BLaER1 treated with 17β-estradiol and CSF1 and Interleukin-3, amounts not matched to agents 10 nM and 100 nM (cell line): ENCODE measurements around the gene OSTF1.

Source experiments
- H3K27ac ChIP-seq, 11 experiments: shearing (Covaris generic); formaldehyde crosslinking; 2 replicates each; pipeline ENCODE4 v1.8.1; 2022
- H3K27me3 ChIP-seq, 11 experiments: shearing (Covaris generic); formaldehyde crosslinking; 2 replicates each; pipeline ENCODE4 v1.8.1; 2022
- H3K36me3 ChIP-seq, 11 experiments: shearing (Covaris generic); formaldehyde crosslinking; 2 replicates each; pipeline ENCODE4 v1.8.1; 2022
- H3K4me1 ChIP-seq, 10 experiments: shearing (Covaris generic); formaldehyde crosslinking; 2 replicates each; pipeline ENCODE4 v1.8.1; 2022
- H3K4me2 ChIP-seq, 11 experiments: shearing (Covaris generic); formaldehyde crosslinking; 2 replicates each; pipeline ENCODE4 v1.8.1; 2022
- H3K4me3 ChIP-seq, 10 experiments: shearing (Covaris generic); formaldehyde crosslinking; 2 replicates each; pipeline ENCODE4 v1.8.1; 2022
- H3K9ac ChIP-seq, 11 experiments: shearing (Covaris generic); formaldehyde crosslinking; 2 replicates each; pipeline ENCODE4 v1.8.1; 2022
- H3K9me3 ChIP-seq, 11 experiments: shearing (Covaris generic); formaldehyde crosslinking; replicated peaks in 1 of 11; 2 replicates each; pipeline ENCODE4 v1.8.1; 2022
- H4K20me1 ChIP-seq, 11 experiments: shearing (Covaris generic); formaldehyde crosslinking; 2 replicates each; pipeline ENCODE4 v1.8.1; 2022
- Cebpa-rat ChIP-seq, 11 experiments: shearing (Covaris generic); IDR thresholded peaks; 2 replicates each; pipeline ENCODE4 v1.8.1; 2022

OSTF1 gene

DNA sequence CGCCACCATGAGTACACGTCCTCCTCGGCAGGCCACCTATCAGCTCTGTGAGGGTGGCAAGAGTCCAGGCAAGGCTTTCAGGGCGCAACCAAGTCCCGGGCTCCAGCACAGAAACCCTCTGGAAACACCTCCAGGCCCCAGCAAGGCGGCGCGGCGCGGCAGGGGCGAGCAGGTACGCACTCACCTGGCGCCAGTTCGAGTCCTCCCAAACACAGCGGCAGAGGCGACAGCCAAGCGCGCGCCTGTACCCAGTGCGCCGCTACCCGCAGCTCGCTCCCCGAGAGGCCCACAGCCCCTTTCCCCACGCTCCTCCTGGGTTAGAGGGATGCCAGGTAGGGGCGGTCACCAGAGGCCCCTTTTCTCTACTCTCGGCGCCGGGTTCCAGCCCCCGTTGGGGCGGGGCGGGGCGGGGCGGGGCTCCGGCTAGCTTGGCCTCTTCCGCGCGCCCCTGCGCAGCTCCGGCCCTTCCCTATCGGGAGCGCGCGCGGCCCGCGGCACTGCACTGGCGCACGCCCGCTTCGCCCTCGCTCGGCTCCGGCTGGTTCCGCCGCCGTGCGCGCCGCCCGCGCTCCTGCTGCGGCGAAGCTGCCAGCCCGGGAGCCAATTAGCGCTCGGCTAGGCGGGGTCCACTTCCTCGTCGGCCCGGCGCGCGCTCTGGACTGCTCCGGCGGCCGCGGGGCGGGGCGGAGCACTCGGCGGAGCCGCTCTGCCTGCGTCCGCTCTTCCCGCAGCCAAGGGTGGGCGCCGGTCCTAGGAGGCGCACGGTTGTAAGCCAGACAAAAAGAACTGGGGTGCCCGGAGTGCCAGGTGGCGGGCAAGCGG is at the start of gene OSTF1, which contains the start of gene NMRK1:
TSS of gene OSTF1 (plus strand) at position 691 of the 822 bp plus-strand sequence. CDS start 179 bp downstream, outside the sequence.
TSS of gene NMRK1 (minus strand) at position 332 of the 822 bp plus-strand sequence. CDS start 5,040 bp downstream, outside the sequence.
- H3K9me3 ChIP-seq: no peaks in the 10 kb centered on the region
- TF ChIP-seq Cebpa-rat (IDR thresholded peaks at IDR 0.05): no peak
- H3K9ac ChIP-seq: peak within 1 kb of the TSS; percentile 90 to 99 (median 95)
- peak within 1 kb of the TSS; percentile 85 to 99 (median 96) for H3K27ac ChIP-seq
- peak within 1 kb of the TSS; percentile 88 to 100 (median 95) for H3K4me3 ChIP-seq
- peak within 1 kb of the TSS; percentile 87 to 99 (median 92) for H3K4me2 ChIP-seq
- H4K20me1 ChIP-seq: peaks cover 9 to 64% (median 39%) of the 10 kb centered on the region in 11 experiments; a peak in 20 of 22 replicates
- no peaks in the 10 kb centered on the region for H3K27me3 ChIP-seq
- H3K36me3 ChIP-seq: peaks cover 0 to 18% (median 3%) of the 10 kb centered on the region in 11 experiments; a peak in 8 of 22 replicates
- H3K4me1 ChIP-seq: peaks cover 44 to 64% (median 60%) of the 10 kb centered on the region in 10 experiments

- no peaks in the 10 kb centered on the region for H4K20me1 ChIP-seq
- H3K9me3 ChIP-seq: no peaks in the 10 kb centered on the region
- no peaks in the 10 kb centered on the region for H3K27me3 ChIP-seq
- H3K4me1 ChIP-seq: peaks cover 0 to 18% (median 13%) of the 10 kb centered on the region in 10 experiments; a peak in 17 of 20 replicates
- H3K27ac ChIP-seq: no peak overlapping the region; a peak in 1 of 22 replicates
- peak overlapping the region in 10 of 11 experiments; percentile 5 to 50 (median 34); a peak in 14 of 22 replicates for H3K4me2 ChIP-seq
- no peak overlapping the region for H3K9ac ChIP-seq
- TF ChIP-seq Cebpa-rat (IDR thresholded peaks at IDR 0.05): no peak
- H3K4me3 ChIP-seq: no peak overlapping the region
- H3K36me3 ChIP-seq: no peaks in the 10 kb centered on the region
Observed at GRCh38 chr9:75039009-75039408, 49.3 kb upstream of the OSTF1 start.

DNA sequence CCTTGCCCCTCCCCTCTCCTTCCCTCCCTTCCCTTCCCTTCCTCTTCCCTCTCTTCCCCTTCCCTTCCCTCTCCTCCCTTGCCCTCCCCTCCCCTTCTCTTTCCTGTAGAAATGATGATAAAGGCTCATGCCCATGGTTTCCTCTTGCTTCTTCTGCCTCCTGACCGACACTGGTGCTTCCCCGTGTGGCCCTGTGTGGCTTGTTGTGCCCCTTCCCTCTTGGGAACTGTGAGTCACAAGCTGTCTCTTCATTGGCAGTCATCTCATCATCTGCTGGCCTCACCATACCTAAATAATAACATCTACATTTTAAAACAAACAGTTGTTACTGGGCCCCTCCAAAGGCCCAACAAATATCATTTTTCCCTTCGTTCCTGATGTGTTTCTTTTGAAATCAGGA is 48.5 kb upstream of the OSTF1 start:
- H3K4me1 ChIP-seq: peaks cover 0 to 18% (median 13%) of the 10 kb centered on the region in 10 experiments; a peak in 17 of 20 replicates
- H3K4me3 ChIP-seq: no peak overlapping the region
- TF ChIP-seq Cebpa-rat (IDR thresholded peaks at IDR 0.05): no peak
- no peaks in the 10 kb centered on the region for H3K36me3 ChIP-seq
- no peaks in the 10 kb centered on the region for H3K27me3 ChIP-seq
- H3K9me3 ChIP-seq: no peaks in the 10 kb centered on the region
- no peaks in the 10 kb centered on the region for H4K20me1 ChIP-seq
- peak overlapping the region; percentile 5 to 50 (median 32); a peak in 16 of 22 replicates for H3K4me2 ChIP-seq
- H3K27ac ChIP-seq: no peak overlapping the region
- H3K9ac ChIP-seq: no peak overlapping the region

GRCh38 chr9:75041041-75041440 is 47.3 kb upstream of the OSTF1 start:
- no peak overlapping the region for H3K27ac ChIP-seq
- no peak overlapping the region for H3K4me2 ChIP-seq
- H3K4me3 ChIP-seq: no peak overlapping the region
- H3K36me3 ChIP-seq: no peaks in the 10 kb centered on the region
- H3K4me1 ChIP-seq: peaks cover 0 to 18% (median 13%) of the 10 kb centered on the region in 10 experiments; a peak in 17 of 20 replicates
- H3K9me3 ChIP-seq: no peaks in the 10 kb centered on the region
- no peaks in the 10 kb centered on the region for H4K20me1 ChIP-seq
- no peak overlapping the region for H3K9ac ChIP-seq
- TF ChIP-seq Cebpa-rat (IDR thresholded peaks at IDR 0.05): no peak
- no peaks in the 10 kb centered on the region for H3K27me3 ChIP-seq

- TF ChIP-seq Cebpa-rat (IDR thresholded peaks at IDR 0.05): no peak
- Histone ChIP-seq H3K9ac (no peak overlapping the region), H3K27ac (no peak overlapping the region)
Observed at GRCh38 chr9:75046725-75047345, 41.5 kb upstream of the OSTF1 start.

DNA sequence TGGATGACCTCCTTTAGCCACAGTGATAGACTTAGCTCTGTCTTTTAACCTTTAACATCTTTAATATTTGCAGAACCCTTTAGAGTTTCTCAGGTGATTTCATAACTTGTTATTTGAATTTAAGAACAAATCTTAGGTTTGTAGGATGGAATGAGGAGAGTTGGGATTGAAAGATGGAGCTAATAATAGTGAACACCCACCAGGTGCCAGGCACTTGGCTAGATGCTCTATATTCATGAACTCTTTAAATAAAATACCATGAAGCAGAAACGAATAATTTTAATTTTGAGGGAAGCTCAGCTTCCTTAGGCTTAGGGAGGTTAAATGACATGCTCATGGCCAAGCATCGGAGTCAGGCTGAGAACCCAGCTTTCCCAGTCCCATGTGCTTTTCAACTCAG is 40.8 kb upstream of the OSTF1 start:
- Histone ChIP-seq H3K4me1 (no peaks in the 10 kb centered on the region), H3K9me3 (0 out of 22 replicates have a peak, but pooled peaks cover 0 to 6% (median 0%) of the 10 kb centered on the region in 11 experiments), H3K27ac (no peak overlapping the region), H3K27me3 (no peaks in the 10 kb centered on the region), H4K20me1 (no peaks in the 10 kb centered on the region), H3K4me3 (no peak overlapping the region), H3K36me3 (no peaks in the 10 kb centered on the region), H3K4me2 (no peak overlapping the region), H3K9ac (no peak overlapping the region)
- no peak for TF ChIP-seq Cebpa-rat (IDR thresholded peaks at IDR 0.05)

More at GRCh38 chr9:75046725-75047345, 41.5 kb upstream of the OSTF1 start:
- no peaks in the 10 kb centered on the region for H4K20me1 ChIP-seq
- 0 out of 22 replicates have a peak, but pooled peaks cover 0 to 6% (median 0%) of the 10 kb centered on the region in 11 experiments for H3K9me3 ChIP-seq
- no peak overlapping the region for H3K4me3 ChIP-seq
- H3K36me3 ChIP-seq: no peaks in the 10 kb centered on the region
- no peak overlapping the region for H3K4me2 ChIP-seq
- H3K4me1 ChIP-seq: no peaks in the 10 kb centered on the region
- H3K27me3 ChIP-seq: no peaks in the 10 kb centered on the region

GRCh38 chr9:75051285-75051684 is 37.0 kb upstream of the OSTF1 start:
- no peaks in the 10 kb centered on the region for H3K36me3 ChIP-seq
- H3K4me3 ChIP-seq: no peak overlapping the region
- H4K20me1 ChIP-seq: no peaks in the 10 kb centered on the region
- no peaks in the 10 kb centered on the region for H3K27me3 ChIP-seq
- no peak overlapping the region for H3K4me2 ChIP-seq
- no peak for TF ChIP-seq Cebpa-rat (IDR thresholded peaks at IDR 0.05)
- no peak overlapping the region for H3K9ac ChIP-seq
- H3K9me3 ChIP-seq: peaks cover 7 to 17% (median 9%) of the 10 kb centered on the region in 11 experiments; a peak in 21 of 22 replicates
- H3K4me1 ChIP-seq: peaks cover 0 to 7% (median 0%) of the 10 kb centered on the region in 10 experiments; a peak in 2 of 20 replicates
- H3K27ac ChIP-seq: no peak overlapping the region

DNA sequence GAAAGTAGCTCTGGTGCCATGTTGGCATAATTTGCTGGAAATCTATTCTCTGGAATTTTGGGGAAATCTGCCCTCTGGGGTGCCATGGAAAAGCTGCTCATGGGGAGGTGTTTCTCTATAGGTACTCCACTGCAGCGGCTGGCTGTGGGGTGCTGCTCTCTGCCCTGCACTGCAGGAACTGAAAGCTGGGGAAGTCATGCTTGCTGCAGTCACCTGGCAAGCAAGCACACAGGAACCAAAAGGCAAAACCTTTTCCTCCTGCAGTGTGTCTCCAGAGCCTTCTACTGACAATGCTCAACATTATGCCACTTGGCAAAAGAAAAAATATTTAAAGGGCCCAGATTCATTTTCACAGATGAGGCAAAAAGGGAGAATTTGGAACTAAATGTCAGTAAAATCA is 34.4 kb upstream of the OSTF1 start:
- no peaks in the 10 kb centered on the region for H3K36me3 ChIP-seq
- no peaks in the 10 kb centered on the region for H4K20me1 ChIP-seq
- peaks cover 14 to 37% (median 26%) of the 10 kb centered on the region in 11 experiments; a peak in 21 of 22 replicates for H3K9me3 ChIP-seq
- TF ChIP-seq Cebpa-rat (IDR thresholded peaks at IDR 0.05): no peak
- peaks cover 0 to 7% (median 0%) of the 10 kb centered on the region in 10 experiments; a peak in 2 of 20 replicates for H3K4me1 ChIP-seq
- H3K27ac ChIP-seq: no peak overlapping the region
- H3K9ac ChIP-seq: no peak overlapping the region
- no peaks in the 10 kb centered on the region for H3K27me3 ChIP-seq
- no peak overlapping the region for H3K4me3 ChIP-seq
- no peak overlapping the region for H3K4me2 ChIP-seq
